PFSK-1 (cell line): ENCODE measurements around the gene RABGEF1.

Source experiments
- POLR2AphosphoS5 ChIP-seq: IDR thresholded peaks from 2 replicates; pipeline ENCODE4 v1.6.1; 2012; ENCODE audit warnings: low read depth, mild to moderate bottlenecking, control low read depth, low read length, moderate library complexity
- SIN3A ChIP-seq: IDR thresholded peaks from 2 replicates; pipeline ENCODE4 v1.6.1; 2012; ENCODE audit warnings: mild to moderate bottlenecking, low read length, moderate library complexity, borderline replicate concordance; ENCODE audit not compliant: insufficient read depth
- TAF1 ChIP-seq: IDR thresholded peaks from 2 replicates; pipeline ENCODE4 v1.6.1; 2012; ENCODE audit warnings: low read length, control low read depth, borderline replicate concordance; ENCODE audit not compliant: insufficient read depth
- TF ChIP-seq, protein P1 (sequence below), 2 experiments: IDR thresholded peaks; 2 replicates each; pipeline versions ENCODE4 v1.6.1 to v1.8.0; 2011 to 2012; ENCODE audit warnings: low read depth in 2 of 2, low read length in 2 of 2, control low read depth in 1 of 2, inconsistent platforms in 1 of 2, mild to moderate bottlenecking in 1 of 2, moderate library complexity in 1 of 2; ENCODE audit not compliant: insufficient read depth in 1 of 2

DNA sequence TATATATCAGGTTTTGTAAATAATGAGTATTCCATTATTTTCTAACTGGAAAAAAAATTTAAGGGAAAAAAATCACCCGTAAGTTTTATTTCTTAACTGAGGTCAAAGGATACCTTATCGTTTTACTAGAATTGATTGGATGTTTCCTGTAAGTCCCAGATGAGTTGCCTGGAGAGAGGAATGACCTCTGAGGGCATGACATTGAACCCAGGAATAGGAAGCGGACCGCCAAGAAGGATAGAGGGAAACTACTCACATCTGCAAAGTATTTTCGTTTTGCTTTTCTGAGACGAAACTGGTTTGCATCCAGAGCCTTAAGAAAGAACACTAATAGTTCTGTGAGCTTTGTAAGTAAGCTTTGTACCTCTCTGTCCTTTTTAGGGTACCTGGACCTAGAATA, 17.4 kb downstream of the RABGEF1 start:
- TF ChIP-seq POLR2AphosphoS5 = no peak
- TF ChIP-seq TAF1 = no peak
- no peak for TF ChIP-seq SIN3A
- TF ChIP-seq, protein P1, sequence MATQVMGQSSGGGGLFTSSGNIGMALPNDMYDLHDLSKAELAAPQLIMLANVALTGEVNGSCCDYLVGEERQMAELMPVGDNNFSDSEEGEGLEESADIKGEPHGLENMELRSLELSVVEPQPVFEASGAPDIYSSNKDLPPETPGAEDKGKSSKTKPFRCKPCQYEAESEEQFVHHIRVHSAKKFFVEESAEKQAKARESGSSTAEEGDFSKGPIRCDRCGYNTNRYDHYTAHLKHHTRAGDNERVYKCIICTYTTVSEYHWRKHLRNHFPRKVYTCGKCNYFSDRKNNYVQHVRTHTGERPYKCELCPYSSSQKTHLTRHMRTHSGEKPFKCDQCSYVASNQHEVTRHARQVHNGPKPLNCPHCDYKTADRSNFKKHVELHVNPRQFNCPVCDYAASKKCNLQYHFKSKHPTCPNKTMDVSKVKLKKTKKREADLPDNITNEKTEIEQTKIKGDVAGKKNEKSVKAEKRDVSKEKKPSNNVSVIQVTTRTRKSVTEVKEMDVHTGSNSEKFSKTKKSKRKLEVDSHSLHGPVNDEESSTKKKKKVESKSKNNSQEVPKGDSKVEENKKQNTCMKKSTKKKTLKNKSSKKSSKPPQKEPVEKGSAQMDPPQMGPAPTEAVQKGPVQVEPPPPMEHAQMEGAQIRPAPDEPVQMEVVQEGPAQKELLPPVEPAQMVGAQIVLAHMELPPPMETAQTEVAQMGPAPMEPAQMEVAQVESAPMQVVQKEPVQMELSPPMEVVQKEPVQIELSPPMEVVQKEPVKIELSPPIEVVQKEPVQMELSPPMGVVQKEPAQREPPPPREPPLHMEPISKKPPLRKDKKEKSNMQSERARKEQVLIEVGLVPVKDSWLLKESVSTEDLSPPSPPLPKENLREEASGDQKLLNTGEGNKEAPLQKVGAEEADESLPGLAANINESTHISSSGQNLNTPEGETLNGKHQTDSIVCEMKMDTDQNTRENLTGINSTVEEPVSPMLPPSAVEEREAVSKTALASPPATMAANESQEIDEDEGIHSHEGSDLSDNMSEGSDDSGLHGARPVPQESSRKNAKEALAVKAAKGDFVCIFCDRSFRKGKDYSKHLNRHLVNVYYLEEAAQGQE (IDR thresholded peaks at IDR 0.05; ENCODE audit: insufficient read depth in 1 of 2, low read depth in 2 of 2, low read length in 2 of 2) = no peak
